ENCODE data around the gene PLBD2.

The PLBD2 gene

DNA sequence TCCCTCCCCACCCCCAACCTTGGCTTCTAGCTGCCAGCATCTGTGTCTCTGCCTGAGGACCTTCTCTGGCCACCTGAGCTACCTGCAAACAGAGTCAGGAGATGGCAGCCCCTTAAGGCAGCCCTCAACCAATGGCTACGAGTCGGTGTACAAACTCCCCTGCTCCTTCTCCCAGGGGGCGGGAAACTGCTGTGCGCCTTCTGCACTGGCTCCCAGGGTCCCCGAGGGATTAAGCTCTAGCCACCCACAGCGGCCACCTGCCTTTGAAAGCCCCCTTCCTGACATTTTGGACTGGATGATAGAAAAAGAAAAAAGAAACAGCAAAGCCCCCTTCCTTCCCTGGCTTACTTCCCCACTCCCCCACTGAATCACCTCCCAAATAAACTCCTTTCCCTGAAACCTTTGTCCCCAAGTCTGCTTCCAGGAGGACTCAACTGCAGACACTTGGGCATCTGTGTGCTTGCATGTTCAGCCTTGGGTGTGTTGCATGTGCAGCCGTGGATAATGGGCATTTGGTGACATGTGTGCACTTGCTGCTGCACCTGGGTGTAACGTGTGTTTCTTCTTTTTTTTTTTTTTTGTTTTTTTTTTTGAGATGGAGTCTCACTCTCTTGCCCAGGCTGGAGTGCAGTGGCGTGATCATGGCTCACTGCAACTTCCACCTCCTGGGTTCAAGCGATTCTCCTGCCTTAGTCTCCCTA, 39.3 kb downstream of the PLBD2 start:
- no peak for DNase-seq

DNA sequence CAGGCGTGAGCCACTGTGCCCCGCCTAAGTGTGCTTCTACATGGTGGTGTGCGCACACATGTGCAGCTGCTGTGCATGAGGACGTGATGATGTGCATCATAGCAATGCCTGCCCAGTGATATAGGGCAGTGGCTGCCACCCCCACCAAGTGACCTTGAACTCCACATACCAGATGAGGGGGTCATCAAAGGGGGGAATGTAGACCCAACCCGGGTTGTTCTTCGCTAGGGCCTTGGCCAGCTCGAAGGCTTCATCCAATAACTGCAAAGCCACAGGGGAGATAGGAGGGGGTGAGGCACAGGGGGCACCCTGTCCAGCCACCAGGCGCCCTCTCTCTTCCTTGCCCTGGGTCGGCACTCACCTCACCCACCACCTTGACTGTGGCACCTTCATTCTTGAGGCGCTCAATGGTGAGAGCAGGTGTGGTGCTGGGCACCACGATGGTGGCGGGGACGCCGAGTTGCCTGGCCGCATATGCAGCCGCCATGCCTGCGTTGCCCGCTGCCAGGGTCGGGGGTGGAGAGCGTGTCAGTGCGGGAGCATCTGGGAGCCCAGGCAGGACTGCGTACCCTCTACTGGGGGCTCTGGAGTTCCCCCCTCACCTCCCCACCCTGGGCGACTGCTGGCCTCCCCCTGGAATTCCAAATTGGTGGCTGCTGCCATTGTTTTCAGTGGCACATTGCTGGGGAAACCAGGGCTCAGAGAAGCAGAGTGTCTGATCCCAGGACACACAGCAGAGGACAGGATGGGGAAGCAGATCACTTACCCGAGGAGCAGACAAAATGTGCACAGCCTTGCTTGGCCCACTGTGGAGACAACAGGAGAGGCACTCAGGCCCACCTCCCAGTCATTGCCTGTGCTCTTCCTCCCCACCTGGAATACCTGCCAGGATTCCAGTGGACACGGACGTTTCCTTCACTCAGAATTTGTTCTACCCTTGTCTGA, 40.2 kb downstream of the PLBD2 start:
- no peak for DNase-seq

DNA sequence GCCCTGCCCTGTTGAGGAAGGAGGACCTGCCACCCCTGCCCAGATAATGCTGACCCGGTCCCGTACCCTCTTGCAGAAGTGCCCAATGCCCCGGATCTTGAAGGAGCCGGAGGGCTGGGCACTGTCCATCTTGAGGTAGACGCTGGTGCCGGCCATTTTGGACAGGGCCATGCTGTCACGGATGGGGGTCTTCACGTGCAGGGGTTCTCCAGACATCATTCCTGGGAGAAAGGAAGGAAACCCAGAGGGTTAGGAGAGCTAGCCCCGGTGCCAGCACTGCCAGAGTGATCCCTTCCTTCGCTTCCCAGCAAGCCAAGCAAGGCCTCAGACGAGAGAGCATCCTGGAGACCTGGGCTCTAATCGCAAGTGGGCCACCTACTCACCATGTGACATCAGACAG, 41.1 kb downstream of the PLBD2 start:
- no peak for DNase-seq

DNA sequence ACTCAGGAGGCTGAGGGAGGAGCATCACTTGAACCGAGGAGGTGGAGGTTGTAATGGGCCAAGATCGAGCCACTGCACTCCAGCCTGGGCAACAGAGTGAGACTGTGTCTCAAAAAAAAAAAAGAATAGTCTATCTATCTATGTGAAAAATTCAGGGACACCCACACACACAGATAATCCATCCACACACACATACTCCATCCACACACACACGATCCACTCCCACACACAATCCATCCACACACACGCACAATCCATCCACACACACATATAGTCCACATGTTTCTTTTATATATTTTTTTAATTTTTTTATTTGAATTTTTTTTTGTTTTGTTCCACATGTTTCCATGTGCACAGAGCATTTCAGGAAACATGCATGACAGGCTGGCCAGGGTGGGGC, 42.0 kb downstream of the PLBD2 start:
- no peak for DNase-seq

DNA sequence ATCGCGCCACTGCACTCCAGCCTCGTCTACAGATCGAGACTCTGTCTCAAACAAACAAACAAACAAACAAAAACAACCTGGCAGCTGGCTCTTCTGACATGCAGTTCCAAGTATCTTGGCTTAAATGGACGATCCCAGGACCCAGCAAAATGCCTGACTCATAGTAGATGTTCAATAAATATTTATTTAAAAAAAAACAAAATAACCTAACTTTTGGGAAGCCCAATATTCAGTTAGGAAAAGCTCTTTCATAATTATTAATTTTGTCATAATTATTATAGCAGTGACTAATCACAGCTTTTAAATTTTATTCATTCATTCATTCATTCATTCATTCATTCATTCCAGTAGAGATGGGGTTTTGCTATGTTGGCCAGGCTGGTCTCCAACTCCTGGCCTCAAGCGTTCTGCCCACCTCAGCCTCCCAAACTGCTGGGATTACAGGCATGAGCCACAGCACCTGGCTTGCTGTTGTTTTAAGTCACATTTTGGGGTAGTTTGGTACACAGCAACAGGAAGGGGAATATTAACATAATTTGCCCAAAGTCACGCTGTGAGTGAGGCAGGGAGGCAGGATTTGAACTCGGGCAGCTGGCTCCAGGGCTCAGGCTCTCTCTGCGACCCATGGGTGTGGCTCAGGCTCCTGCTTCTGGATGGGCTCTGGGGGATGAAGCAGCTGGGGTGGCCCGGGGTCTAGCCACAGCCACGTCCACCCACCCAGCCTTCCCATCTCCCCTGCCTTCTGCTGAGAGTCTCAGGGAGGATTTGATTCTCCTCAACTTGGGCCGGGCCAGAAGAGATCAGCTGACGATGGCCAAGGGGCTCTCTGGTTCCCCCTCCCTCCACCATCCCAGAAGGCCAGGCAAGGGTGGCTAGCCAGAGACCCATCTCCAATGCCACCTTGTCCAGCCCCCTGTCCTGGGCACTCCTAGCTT, 42.9 kb downstream of the PLBD2 start:
- no peak for DNase-seq

DNA sequence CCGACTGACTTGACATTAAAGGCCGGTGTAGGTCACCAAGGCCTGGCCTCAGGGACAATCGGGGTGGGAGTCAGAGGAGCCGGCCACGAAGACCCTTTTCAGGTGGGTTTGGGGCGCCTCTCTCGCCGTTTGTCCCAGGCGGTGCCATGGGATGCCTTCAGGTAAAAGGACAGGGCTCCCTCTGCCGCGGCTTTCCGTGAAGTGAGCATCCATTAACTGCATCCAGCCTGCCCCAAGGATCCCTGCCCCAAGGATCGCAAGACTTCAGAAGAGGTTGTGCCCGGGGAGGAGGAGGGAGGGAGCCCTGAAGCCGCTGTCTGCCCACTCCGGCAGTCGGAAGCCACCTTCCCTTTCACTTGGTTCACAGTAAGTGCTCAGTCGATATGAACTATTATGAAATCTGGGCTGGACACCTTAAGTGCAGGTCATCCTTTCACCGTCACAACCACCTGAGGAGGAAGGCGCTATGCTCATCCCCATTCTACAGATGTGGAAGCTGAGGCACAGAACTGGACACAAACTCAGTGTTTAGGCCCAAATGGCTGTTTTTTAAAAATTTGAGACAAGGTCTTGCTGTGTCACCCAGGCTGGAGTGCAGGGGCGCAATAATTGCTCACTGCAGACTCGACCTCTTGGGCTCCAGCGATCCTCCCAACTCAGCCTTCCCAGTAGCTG, 44.3 kb downstream of the PLBD2 start:
- no peak for DNase-seq

DNA sequence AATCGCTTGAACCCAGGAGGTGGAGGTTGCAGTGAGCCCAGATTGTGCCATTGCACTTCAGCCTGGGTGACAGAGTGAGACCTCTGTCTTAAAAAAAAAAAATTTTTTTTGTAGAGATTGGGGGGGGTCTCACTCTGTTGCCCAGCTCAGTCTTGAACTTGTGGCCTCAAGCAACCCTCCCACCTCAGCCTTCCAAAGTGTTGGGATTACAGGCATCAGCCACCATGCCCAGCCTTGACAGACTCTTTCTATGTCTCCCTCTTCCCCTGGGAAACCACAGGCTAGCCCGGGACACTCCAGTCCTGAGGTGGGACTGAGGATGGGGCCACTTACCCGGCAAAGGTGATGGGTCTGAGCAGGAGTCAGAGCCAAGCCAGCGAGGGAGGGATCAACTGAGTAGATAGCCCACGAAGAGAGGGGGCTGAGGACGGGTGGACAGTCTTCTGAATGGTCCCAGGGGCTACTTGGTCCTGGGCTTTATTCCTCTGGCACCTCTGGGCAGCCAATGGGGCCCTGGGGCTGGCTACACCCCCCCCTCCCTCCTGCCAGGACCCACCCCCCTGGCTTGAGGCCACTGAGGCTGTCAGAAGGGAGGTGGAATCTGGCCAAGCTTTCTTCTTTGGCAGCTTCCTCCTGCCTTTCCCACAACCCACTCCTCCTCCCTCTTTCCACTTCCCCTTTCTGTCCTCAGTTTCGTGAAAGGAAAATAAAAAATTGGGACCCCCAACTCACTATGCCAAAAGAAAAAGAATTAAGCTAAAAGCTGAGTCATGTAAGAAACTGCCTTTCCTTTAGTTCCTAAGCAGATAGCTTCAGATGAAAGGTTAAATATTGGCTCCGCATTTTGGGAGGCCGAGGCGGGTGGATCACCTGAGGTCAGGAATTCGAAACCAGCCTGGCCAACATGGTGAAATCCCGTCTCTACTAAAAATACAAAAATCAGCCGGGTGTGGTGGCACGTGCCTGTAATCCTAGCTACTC, 45.3 kb downstream of the PLBD2 start, which contains the start of gene SDS:
SDS (minus strand) TSS at position 453 of the 981 bp plus-strand sequence. CDS start 4,179 bp downstream, outside the sequence.
- no peak for DNase-seq

DNA sequence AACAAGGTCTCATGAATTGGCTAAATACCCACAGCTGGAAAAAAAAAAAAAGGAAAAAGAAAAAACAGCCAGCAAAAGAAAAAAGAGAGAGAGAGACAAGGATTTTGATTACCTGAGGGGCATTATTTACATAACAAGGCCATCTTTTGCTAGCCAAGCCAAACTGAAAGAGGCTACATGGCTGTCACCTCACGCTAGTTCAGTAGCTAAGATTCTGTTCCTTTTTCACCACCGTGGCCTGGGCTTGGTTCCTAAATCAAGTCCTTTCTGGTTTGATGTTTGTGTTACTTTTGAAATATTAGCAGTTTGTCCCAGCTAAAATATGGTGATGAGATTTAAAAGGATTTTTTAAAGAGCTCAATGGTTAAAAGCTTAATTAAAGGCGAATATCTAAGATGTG, 47.3 kb downstream of the PLBD2 start:
- no peak for DNase-seq

DNA sequence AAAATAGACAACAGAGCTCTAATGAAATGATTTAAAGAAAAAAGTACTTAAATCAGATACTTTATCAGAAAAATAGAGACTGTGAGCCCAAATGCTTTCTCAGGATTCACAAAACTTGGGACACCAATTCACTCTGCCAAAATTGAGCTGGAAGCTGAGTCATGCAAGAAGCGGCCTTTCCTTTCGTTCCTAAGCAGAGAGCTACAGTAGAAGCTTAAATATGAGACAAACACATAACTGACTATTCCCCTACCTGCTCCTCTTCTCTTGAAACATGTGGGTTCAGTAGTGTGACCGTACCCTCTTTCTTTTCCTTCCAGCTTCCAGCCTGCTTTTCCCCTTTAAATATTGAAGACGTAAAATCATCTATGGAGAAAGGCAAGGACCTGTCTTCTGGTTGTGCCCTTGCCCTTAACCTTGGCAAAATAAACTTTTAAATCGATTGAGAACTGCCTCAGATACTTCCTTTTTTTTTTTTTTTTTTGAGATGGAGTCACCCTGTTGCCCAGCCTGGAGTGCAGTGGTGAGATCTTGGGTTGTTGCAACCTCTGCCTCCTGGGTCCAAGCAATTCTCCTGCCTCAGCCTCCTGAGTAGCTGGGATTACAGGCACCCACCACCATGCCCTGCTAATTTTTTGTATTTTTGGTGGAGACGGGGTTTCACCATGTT, 49.7 kb downstream of the PLBD2 start:
- DNase-seq = no peak

DNA sequence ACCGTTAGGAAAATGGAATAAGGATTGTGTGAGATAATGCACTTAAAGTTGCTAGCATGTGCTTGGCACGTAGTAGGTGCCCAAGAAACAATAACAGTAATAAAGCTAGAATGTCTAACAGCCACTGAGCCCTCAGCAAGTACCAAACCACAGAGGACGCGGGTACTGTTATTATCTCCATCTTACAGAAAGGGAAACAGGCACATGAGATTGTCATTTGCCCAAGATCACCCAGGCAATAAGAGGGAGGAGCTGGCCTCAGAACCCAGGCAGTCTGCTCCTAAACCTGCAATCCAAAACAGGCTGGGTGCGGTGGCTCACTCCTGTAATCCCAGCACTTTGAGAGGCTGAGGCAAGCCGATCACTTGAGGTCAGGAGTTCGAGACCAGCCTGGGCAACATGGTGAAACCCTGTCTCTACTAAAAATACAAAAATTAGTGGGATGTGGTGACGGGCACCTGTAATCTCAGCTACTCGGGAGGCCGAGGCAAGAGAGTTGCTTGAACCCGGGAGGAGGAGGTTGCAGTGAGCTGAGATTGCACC, 50.4 kb downstream of the PLBD2 start:
- DNase-seq = no peak

DNA sequence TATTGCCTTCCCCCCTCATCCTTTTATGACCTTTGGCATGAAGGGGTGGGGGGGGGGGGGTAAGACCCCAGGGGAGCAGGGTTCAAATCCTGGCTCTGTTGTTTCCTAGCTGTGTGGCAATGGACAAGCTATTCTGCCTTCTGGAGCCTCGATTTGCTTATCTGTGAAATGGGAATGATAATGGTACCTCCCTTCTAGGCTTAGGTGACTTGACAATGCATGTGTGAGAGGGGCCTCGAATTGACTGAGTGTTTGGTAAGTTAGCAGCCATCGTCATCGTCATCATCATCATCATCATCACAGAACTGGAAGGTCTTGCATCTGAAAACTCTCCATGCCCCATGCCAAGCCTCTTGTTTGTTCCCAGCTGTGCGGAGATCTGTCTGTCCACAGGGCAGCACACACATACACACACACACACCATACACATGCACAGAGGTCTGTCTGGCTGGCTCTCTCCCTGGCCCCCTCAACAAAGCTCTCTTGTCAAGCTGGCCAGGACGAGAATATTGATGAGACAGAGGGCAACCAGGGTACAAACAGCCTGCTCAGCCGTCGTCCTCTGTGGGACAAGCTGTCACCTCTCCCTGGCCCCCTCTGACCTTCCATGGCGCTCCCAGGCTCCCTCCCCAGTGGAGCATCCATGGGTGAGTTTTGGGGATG, 51.2 kb downstream of the PLBD2 start:
- no peak for DNase-seq

DNA sequence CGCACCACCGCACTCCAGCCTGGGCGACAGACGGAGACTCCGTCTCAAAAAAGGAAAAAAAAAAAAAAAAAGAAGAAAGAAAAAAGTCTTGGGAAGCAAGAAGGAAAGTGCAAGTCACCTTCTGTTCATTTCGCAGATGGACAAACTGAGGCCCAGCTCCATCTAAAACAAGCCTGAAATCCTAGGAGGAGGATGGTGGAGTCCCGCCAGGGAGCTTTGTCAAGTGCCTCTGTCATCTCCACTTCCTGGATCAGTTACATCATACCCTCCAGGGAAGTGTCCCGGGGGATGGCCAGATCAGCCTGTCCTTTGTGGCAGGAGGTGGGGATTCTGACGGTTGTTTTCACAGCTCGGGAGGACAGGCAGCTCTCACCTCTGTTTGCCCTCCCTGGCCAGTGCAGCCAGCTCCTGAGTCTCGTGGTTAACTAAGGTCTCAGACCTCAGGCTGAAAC, 55.1 kb downstream of the PLBD2 start:
- no peak for DNase-seq

DNA sequence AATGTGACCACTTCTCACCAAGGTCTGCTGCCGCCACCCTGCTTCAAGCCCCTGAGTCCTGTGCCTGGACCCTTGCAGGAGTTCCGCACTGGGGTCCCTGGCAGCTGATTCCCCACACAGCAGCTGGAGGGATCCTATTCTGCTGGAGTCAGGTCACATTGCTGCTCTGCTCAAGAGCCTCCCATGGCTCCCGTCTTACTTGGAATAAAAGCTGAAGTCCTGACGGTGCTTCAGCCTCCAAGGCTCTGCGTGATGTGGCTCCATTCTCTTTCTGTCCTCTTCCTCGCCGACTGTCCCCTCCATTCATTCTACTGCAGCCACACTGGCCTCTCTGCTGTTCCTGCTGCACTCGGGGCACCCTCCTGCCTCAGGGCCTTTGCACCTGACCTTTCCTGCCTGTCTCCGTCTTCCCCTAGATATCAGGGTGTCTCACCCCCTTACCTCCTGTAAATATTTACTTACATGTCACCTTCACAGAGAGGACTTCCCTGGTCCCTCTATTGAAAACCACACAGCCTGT, 56.2 kb downstream of the PLBD2 start:
- DNase-seq = no peak

DNA sequence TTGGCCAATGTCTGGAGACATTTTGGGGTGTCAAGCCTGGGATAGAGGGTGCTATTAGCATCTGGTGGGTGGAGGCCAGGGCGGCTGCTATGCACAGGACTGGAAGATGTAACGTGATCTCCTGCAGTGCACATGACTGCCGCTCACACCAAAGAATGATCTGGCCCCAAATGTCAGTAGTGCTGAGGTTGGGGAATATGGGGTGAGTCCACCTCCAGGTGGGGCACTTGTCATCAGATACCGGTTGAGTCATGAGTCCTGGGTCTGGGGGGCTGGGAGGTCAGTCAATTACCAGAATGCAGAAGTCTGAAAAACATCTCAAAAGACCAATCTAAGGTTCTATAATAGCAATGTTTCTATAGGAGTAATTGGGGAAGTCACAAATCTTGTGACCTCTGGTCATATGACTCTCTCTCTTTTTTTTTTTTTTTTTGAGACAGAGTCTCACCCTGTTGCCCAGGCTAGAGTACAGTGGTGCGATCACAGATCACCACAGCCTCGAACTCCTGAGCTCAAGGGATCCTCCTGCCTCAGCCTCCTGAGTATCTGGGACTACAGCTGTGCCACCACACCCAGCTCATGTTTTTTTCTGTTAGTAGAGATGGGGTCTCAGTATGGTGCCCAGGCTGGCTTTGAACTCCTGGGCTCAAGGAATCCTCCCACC, 57.8 kb downstream of the PLBD2 start:
- no peak for DNase-seq

DNA sequence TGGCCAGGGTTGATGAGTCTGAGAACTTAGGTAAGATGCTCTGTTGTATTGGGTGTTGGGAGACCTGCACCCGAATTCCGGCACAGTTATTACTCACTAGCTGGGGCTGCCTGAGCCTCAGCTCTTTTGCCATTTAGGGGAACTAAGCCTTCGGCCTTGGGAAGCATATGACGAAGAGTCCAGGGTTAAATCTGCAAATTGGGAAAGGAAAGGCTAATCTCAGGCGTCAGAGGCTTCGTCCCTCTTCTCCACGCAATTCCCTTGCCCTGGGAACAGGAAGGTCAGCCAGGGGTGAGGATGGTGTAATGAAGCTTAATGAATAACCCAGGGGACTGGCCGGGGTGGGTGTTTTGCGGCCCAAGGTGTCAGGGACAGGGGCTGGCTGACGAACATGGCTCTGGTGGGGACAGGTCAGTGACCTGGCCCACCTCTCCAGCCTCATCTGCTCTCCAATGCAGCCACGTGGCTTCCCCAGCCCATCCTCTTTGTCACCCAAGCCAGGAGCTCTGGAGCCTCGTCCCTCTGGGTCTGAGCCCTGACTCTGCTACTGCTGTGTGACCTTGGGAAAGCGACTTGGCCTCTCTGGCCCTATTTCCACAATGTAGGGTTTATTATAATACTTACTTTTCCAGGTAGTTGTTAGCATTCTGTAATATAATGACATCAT, 60.0 kb downstream of the PLBD2 start:
- no peak for DNase-seq

DNA sequence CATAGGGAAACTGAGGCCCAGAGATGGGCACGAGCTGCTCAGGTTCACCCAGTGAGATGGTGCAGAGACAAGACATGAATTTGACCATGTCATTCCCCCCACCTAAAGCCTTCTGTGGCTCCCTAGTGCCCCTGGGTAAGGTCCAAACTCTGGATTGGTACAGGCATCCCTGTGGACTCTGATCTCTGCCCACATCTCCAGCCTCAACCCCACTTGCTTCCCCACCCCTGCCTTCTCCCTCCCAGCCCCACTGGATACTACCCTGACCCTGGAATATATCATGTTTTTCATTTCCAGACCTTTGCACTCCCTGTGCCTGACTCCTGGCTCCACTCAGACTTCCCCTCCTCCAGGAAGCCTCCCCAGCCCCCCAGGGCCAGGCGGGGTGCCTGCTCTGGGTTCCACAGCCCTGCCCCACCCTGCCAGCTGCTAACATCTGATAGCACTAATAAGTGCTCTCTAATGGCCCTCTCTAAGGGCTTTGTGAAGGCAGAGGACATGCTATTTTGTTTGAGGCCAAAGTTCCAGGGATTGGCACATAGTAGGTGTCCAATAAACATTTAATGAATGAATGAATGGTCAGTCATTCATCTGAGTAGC, 62.7 kb downstream of the PLBD2 start:
- no peak for DNase-seq

DNA sequence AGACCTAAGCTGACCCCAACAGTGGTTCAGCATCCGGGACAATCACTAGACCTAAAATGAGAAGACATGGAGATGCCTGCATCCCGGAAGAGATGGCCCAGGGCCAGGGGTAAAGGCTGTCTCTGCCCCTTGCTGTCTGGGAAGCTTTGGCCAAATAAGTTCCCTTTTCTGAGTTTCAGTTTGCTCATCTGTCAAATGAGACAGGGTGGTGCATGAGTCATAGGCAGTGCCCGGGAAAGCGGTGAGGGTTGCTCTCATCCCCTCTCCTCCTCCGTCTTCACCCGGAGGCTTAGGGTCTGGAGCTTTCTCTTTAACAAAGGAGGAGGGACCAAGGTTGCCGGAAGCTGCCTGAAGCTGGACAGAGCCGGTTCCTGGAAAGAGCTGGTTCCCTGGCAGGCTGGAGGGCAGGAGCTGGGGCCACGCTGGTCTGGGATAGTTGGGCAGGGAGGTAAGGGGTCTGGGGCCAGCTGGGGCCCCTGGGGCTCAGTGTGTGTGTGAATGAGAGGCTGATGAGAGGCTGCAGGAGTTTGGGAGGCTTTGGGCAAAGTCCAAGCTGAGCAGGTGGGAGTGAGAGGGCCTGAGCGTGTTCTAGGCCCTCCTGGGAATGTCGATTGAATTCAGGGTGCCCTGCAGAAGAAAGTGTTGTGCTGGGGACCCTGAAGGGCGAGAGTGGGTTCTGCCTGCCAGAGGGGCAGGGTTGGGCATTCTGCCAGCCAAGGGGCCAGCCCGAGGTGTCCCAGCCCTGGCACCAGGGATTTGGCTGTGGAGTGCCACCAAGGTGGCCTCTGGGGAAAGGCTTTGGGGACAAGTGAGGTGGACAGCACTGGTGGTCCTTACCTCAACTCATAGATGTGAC, 63.9 kb downstream of the PLBD2 start, which contains the start of gene SDSL:
SDSL (plus strand) TSS at position 351 of the 856 bp plus-strand sequence. CDS start 5,603 bp downstream, outside the sequence.
- DNase-seq = no peak

All from NCI-H1694 treated with DMSO at 0.1 percent for 48 hours (cell line).